Dendritic cell treated with granulocyte-macrophage colony-stimulating factor and Interleukin-4, amounts not matched to agents 40 ng/mL and 50 ng/mL, for 4 days (primary cell): ENCODE data around the gene PIK3CG.
A peak's percentile ranks its signal among the peaks of the same experiment; 100 is the strongest.
"Not testable (repeated sequence)": the region's sequence is repeated elsewhere in the genome, so short reads cannot be mapped to it uniquely, and the experiment has no call there.

Source experiments
- H3K27ac Mint-ChIP-seq: one replicate; pipeline ENCODE4 v1.8.0; 2022; ENCODE audit warnings: mild to moderate bottlenecking, mixed read lengths
- H3K27me3 Mint-ChIP-seq: one replicate; pipeline ENCODE4 v1.8.0; 2022; ENCODE audit warnings: mild to moderate bottlenecking, mixed read lengths
- H3K36me3 Mint-ChIP-seq: one replicate; pipeline ENCODE4 v1.8.0; 2022; ENCODE audit warnings: low read depth, mixed read lengths
- H3K4me1 Mint-ChIP-seq: one replicate; pipeline ENCODE4 v1.8.0; 2022; ENCODE audit warnings: low read depth, mixed read lengths
- H3K4me3 Mint-ChIP-seq: one replicate; pipeline ENCODE4 v1.8.0; 2022; ENCODE audit warnings: mild to moderate bottlenecking, moderate library complexity, mixed read lengths
- H3K9me3 Mint-ChIP-seq: one replicate; pipeline ENCODE4 v1.8.0; 2022; ENCODE audit warnings: mixed read lengths
- intact Hi-C: fragments of 100-400 bp; cut with micrococcal nuclease; formaldehyde crosslinking; loops from one replicate; pipeline ENCODE4 v1.15.0; 2022

PIK3CG gene

DNA sequence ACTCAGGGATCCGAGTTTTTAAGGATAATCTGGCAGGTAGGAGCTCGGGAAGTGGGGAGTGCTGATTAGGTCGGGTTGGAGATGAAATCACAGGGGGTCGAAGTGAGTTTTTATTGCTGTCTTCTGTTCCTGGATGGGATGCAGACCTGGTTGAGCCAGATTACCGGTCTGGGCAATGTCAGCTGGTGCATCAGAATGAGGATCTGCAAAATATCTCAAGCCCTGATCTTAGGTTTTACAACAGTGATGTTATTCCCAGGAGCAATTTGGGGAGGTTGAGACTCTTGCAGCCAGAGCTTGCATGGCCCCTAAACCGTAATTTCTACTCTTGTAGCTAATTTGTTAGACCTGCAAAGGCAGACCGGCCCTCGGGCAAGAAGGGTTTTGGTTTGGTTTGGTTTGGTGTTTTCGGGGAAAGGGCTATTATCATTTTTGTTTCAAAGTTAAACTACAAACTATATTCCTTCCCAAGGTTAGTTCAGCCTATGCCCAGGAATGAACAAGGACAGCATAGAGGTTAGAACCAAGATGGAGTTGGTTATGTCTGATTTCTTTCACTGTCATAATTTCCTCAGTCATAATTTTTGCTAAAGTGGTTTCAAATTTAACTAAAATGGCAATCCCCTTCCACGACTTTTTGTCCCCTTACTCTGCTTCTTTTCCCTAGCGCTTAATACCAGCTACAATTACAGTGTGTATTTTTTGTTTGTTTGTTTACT, 20.6 kb upstream of the PIK3CG start:
- intact Hi-C loops: no loop called here
- Mint-ChIP-seq H3K27me3 (peaks cover 4% of the 10 kb centered on the region), H3K4me1 (no peaks in the 10 kb centered on the region), H3K36me3 (no peaks in the 10 kb centered on the region), H3K9me3 (no peaks in the 10 kb centered on the region), H3K4me3 (no peak overlapping the region), H3K27ac (no peak overlapping the region)

DNA sequence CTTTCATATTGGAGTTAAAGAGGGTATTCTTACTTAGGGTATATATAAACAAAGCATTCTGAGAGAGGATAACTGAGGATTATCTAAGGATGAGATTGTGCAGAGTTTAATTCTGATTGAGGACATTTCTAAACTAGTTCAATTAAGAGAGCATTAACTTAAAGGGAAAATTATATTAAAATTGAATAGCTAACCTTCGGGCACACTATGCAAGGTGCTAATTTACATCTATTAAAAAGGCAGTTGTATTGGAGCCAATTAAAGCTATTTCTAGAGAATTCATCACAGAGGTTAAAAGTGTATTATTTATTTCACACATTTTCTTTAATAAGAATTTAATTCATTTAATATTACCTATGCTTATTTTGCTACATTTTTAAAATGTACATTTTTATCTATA, 17.0 kb upstream of the PIK3CG start:
- no peaks in the 10 kb centered on the region for H3K4me1 Mint-ChIP-seq
- no peaks in the 10 kb centered on the region for H3K36me3 Mint-ChIP-seq
- H3K27ac Mint-ChIP-seq: no peak overlapping the region
- peaks cover 9% of the 10 kb centered on the region for H3K9me3 Mint-ChIP-seq
- intact Hi-C loops: no loop called here
- H3K27me3 Mint-ChIP-seq: peaks cover 4% of the 10 kb centered on the region
- H3K4me3 Mint-ChIP-seq: no peak overlapping the region

DNA sequence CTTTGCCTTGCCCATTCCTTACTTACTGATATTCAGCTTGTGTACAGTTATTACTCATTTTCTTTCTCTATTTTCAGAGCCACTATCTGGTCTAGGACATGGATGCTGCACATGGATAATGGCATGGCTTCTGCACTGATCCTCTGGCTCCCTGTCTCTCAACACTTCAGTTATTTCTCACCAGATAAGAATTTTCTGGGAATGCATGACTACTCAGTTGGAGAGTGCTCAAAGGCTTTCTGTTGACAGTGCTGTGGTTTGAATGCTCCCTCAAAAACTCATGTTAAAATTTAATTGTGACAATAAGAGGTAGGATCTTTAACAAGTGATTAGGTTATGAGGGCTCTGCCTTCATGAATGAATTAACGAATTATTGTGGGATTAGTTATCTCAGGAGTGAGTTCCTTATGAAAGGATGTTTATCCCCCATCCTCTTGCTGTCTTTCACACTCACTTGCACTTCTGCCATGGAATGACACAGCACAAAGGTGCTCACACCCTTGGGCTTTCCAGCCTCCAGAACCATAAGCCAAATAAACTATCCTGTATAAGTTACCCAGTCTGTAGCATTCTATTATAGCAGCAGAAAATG, 16.1 kb upstream of the PIK3CG start:
- intact Hi-C loops: no loop called here
- peaks cover 9% of the 10 kb centered on the region for H3K9me3 Mint-ChIP-seq
- H3K36me3 Mint-ChIP-seq: no peaks in the 10 kb centered on the region
- H3K27ac Mint-ChIP-seq: no peak overlapping the region
- peaks cover 4% of the 10 kb centered on the region for H3K27me3 Mint-ChIP-seq
- no peak overlapping the region for H3K4me3 Mint-ChIP-seq
- peaks cover 7% of the 10 kb centered on the region for H3K4me1 Mint-ChIP-seq

- H3K4me3 Mint-ChIP-seq, H3K27ac Mint-ChIP-seq, H3K36me3 Mint-ChIP-seq, H3K9me3 Mint-ChIP-seq, intact Hi-C loops, H3K27me3 Mint-ChIP-seq: not testable (repeated sequence)
- H3K4me1 Mint-ChIP-seq: peaks cover 26% of the 10 kb centered on the region
Observed at GRCh38 chr7:106851632-106852031, 13.4 kb upstream of the PIK3CG start.

DNA sequence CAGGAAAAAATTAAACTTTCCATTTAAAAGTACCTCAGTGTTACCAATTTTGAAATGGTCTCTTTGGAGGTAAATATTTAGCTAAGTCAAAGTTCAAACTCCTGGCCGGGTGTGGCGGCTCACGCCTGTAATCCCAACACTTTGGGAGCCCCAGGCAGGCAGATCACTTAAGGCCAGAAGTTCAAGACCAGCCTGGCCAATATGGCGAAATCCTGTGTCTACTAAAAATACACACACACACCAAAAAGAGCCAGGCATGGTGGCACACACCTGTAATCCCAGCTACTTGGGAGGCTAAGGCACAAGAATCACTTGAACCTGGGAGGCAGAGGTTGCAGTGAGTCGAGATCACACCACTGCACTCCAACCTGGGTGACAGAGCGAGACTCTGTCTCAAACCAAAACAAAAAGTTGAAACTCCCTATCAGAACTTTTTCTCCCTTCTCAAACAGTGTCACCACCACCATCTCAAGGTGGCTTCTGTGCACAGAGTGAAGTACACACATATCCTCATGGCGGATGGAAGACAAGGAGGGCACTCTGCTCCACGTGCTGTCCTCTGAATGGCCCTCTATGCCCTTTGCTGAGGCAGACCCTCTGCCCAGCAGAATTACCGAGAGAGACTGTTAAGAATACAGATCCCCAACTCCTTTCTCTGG, 11.7 kb upstream of the PIK3CG start:
- intact Hi-C loops: no loop called here
- Mint-ChIP-seq H3K4me1 (peaks cover 26% of the 10 kb centered on the region), H3K36me3 (no peaks in the 10 kb centered on the region), H3K9me3 (peaks cover 22% of the 10 kb centered on the region), H3K4me3 (no peak overlapping the region), H3K27me3 (peaks cover 4% of the 10 kb centered on the region), H3K27ac (peak overlapping the region; percentile 39)

GRCh38 chr7:106855540-106856132, 9.4 kb upstream of the PIK3CG start:
- Mint-ChIP-seq H3K4me3 (no peak overlapping the region), H3K36me3 (no peaks in the 10 kb centered on the region), H3K4me1 (peaks cover 41% of the 10 kb centered on the region), H3K27ac (peak overlapping the region; percentile 60), H3K9me3 (peaks cover 37% of the 10 kb centered on the region), H3K27me3 (peaks cover 4% of the 10 kb centered on the region)
- intact Hi-C loops: no loop called here

DNA sequence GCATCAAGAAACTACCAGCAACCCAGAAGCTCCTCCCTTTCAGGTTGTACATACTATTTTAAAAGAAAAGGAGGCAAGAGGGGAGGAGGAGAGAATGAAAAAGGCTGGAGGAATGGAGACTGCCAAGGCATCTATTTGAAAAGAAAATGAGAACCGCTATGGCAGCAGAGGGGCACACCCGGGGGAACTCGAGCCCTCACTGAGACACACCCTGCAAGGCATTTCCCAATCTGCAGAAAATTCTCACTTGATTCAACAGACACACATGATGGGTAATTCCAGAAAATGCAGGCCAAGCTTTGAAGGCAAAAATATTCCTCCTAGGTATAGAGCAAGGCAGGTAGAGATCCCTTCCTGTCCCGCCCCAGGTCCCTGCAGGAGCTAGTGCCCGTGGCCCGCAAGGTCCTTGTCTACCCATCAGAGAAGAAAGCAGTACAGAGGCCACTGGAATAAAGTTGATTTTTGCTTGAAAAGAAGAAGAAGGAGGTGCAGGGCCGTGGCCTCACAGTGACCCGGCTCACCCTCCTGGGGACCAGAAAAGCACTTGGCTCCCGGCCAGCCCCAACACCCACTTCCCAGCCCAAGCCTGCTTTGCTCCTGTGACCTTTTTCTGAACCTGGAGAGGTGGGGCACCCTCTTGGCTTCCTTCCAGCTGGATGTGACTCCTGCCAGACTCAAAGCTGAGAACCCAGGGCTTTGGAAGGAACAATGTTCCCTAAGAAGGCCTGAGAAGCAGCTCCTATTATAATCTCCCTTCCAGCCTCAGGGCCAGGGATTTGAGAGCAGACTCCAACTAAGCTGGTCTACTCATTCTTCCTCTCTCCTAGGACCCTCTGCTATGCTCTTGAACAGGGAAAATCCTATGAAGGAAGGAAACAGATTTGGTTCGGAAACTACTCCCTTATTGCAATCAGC, 6.2 kb upstream of the PIK3CG start:
- Mint-ChIP-seq H3K4me3 (no peak overlapping the region), H3K27me3 (peaks cover 4% of the 10 kb centered on the region), H3K36me3 (no peaks in the 10 kb centered on the region), H3K4me1 (peaks cover 63% of the 10 kb centered on the region), H3K9me3 (peaks cover 28% of the 10 kb centered on the region), H3K27ac (no peak overlapping the region)
- intact Hi-C loops: no loop called here

DNA sequence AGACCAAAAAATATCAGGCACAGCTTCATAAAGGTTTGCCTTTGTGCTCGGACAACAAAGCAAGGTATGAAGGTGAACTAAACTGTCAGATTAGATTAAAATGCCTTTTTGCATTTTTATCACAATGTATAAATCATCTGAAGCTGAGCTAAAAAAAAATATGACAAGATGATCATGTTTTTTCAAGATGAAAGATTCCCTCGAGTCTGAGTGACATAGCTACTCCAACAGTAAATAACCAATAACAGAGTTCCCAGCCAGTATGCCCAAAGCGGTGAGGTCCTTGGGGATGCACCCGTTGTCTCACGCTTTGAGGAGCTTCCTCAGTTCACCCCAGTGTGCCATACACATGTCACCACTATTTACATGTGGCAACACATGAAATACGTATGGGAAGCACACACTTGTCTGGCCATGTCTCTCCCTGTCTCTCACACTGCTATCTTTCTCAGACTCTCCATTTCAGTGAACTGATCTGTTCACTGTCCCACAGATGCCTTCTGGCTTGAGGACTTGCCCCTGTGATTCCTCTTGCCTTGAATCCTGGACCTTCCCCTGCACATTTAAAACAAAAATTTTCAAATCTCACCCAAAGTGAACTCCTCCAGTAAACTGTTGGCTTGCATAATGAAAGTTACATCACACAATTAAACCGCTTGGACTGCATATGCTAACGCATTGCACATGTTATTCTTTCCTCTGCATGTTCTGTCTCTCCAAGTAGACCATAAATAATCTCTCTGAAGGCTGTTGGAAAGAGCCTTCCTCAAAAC, 2.6 kb upstream of the PIK3CG start:
- intact Hi-C loops: no loop called here
- Mint-ChIP-seq H3K36me3 (peaks cover 11% of the 10 kb centered on the region), H3K27me3 (peaks cover under 1% of the 10 kb centered on the region), H3K9me3 (peaks cover 23% of the 10 kb centered on the region), H3K27ac (peak overlapping the region; percentile 36), H3K4me1 (peaks cover 59% of the 10 kb centered on the region), H3K4me3 (no peak overlapping the region)

DNA sequence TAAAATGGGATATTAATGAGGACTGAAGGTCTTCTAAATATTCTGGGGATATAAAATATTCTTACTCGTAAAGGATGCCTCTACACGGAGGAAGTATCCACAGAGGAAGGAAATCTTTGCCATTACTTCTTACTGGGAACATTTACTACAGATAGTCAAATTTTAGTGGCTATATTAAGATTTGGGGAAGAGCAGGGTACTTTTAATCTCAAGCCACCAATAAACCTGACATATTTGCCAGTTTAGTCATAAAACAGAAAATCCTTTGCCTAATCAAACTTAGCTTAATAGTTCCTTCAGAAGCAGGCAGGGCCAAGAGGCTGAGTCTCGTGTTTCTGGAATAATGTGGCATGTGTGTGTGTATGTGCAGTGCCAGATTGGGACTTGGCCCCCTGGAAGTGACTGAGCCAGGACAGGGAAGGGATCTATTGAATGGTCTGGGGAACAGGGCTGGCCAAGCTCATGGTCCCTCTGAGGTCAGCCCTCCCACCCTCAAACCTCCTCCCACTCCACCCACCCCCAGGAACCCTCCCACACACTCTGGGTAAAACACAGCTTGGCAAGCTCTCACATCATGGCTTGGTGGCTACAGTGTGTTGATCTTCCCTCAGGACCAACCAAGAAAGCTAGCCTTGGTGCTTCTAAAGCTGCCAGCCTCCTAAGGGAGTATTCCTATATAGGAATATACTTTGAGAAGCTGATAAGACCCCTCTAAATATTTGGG, 1.6 kb upstream of the PIK3CG start:
- H3K4me1 Mint-ChIP-seq: peaks cover 66% of the 10 kb centered on the region
- H3K27ac Mint-ChIP-seq: peak overlapping the region; percentile 36
- H3K36me3 Mint-ChIP-seq: peaks cover 20% of the 10 kb centered on the region
- no peaks in the 10 kb centered on the region for H3K27me3 Mint-ChIP-seq
- no peak overlapping the region for H3K4me3 Mint-ChIP-seq
- intact Hi-C loops: no loop called here
- H3K9me3 Mint-ChIP-seq: peaks cover 20% of the 10 kb centered on the region

DNA sequence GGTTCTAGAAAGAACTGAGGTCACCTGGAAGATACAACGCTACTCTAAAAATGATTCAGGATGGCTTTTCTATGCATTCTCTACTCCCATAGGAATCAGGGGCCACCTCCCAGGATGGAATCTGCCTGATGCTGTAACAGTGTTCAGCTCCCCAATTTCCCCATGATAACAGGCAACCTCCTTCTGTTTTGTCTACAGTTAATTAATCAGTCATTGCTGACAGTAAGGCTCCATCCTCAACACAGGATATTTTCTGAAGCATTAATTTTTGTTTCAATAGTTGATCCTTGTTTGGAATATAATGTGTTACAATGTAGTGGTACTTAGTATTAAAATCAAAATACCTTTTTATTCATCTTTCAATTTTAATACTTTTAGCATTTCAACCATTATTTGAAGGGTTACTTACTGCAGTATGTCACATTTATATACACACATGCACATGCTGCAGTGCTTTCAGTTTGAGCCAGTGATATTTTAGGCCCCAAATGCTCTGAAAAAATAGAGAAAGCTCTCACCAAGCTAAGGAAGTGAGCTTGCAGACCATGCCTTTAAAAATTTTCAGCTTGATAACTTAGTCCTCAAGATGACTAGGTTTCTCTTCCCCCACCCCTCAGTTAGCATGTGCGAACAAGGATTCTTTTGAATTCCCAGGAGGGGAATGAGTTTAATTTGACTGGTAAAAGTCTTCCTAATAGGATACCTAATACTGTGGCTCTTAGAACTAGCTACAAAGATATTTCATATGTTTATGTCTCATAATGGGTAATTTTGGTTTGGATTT, 592 bp upstream of the PIK3CG start:
- Mint-ChIP-seq H3K27me3 (no peaks in the 10 kb centered on the region), H3K9me3 (peaks cover 11% of the 10 kb centered on the region), H3K4me3 (peak overlapping the region; percentile 89), H3K4me1 (peaks cover 68% of the 10 kb centered on the region), H3K36me3 (peaks cover 31% of the 10 kb centered on the region), H3K27ac (peak overlapping the region; percentile 94)
- intact Hi-C loops: no loop called here

GRCh38 chr7:106866298-106867281, 1.5 kb downstream of the PIK3CG start:
- Mint-ChIP-seq H3K4me1 (peaks cover 63% of the 10 kb centered on the region), H3K36me3 (peaks cover 39% of the 10 kb centered on the region), H3K9me3 (peaks cover 8% of the 10 kb centered on the region), H3K27me3 (no peaks in the 10 kb centered on the region), H3K4me3 (peak overlapping the region; percentile 71), H3K27ac (peak overlapping the region; percentile 94)
- intact Hi-C loops: no loop called here
